NCI-H69 (cell line): ENCODE results near the gene LDLRAD4.

Experiments
- DNase-seq: peaks from one replicate; lab custom pipeline; 2025; lab: John Stamatoyannopoulos, UW

Gene LDLRAD4

DNA sequence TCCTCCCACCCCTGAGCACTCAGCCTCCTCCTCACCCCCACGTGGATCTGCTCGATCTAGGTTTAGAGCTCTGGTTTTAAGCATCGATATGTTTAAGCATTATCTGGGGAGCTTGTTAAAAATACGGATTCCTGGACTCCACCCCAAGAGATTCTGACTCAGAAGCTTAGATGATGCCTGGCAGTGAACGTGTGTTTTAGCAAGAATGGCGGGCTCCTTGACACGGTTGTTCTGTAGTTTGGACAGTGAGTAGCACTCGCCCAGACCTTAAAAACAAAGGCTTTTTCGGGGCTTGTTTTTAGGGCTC is 47.3 kb downstream of the LDLRAD4 start:
- no peak for DNase-seq

DNA sequence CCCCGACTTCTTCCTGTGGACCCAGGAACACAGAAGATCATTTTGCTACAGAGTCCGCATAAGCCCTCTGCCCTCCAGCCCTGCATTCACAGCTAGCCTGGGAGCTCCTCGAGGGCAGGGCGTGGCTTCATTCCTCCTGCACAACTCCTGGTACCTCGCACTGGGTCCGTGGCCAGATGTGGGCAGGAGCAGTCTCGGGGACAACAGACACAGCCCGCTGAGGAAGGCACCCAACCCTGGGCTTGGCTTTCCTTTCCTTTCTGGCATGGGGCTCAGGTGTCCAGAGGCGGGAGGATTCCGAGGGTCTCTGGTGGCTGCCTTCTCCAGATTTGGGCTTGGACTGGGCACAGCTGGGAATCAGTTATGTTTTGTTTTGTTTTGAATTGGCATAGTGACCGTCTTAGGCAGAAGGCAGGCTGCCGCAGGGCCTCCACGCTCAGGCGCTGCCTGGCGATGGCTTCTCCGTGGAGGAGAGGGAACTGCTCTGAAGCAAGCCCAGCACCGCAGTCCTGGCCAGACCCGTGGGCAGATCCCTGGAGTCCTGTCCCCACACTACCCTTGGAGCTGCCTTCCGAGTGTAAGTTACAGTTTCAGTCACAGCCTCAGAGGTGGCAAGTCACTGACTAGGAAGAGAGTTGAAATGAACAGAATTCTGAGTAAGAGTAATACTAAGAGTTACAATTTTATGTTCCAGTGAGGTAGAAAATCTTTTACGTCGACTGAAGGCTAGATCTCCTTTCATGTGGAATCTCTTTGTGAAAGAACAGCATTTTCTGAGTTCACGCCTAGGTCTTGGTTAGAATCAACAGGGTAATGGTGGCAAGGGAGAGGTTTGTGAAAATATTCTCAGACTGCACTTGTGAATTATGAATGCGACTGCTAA is 47.9 kb downstream of the LDLRAD4 start:
- peak; percentile 21 for DNase-seq

DNA sequence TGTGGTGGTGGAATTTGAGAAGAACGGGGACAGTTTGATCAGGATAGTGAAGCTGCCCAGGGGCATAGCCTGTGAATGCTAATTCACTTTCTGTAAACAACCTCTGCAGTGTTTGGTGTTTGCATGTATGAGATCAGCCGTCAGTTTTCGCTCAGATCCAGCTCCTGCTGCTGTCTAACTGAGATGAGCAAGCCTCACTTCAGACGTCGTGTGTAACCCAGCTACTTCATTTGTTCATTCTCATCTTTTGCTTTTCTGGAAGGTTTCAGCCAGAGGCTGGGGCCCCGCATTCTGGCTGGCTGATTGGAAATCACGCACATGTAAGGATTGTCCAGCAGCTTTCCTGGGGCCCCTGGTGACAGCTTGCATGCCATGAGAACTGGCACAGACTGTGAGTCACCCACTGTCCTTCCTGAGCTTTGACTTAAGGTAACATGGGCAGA is 48.9 kb downstream of the LDLRAD4 start:
- DNase-seq: peak; percentile 27

DNA sequence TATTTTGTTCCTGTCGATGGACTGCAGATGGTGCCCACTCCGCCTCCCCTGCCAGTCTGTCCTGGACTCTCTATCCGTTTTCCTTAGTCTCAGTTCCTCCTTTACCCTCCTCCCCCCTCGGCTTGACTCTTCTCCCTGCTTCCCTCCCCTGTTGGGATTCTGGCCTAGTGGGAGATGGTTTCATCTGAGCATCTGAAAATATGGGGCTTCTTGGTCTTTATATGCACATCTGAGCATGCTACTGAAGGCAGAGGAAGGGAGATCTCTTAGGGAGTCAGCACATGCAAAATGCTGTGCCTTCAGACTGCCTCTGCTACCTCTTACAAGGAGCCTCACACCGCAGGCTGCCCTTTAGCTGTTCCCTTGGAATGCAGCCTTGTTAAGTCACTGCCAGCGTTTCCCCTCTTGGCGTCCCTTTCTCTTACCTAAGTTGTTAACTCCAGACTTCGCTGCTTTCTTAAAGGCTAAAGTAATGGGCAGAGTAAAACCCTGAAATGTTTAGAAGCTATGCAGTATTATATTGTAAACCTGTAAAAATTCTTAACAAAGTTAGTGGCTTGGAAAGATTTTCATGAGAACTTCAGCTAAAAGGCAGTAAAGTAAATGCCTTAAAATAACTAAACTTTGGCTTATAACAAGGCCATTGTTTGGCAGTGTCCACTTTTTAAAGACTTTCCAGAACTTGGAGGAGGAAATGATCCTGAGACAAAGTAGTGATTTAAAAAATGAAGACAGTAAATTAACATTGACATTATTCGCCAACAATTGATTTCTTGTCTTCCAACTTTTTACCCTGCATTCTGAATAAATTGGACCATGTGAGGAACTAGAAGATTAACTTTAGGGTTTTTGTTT is 49.8 kb downstream of the LDLRAD4 start:
- DNase-seq: no peak

GRCh38 chr18:13269013-13269280 is 50.4 kb downstream of the LDLRAD4 start:
- no peak for DNase-seq

DNA sequence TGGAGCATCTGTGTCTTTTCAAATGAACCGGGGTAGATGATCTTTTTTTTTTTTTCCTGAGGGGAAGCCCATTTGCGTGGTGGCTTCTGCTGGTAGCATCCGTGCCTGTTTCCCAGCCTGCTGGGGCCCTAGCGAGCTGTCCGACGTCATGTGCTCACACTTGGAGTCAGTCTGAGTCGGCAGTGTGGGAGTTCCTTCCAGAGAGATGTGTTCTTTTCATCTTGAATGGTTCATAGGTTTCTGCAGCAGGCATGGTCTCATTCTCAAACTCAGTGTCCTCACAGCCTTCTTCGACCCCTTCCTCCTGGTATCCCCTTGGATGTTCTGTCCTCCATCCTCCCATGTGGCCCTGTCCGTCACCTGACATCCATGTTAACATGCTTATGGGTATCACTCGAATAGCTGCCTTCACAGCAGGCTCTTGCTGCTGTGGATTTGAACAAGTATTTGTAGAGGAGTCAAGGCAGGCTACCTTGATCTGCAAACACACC is 51.0 kb downstream of the LDLRAD4 start:
- DNase-seq: no peak

DNA sequence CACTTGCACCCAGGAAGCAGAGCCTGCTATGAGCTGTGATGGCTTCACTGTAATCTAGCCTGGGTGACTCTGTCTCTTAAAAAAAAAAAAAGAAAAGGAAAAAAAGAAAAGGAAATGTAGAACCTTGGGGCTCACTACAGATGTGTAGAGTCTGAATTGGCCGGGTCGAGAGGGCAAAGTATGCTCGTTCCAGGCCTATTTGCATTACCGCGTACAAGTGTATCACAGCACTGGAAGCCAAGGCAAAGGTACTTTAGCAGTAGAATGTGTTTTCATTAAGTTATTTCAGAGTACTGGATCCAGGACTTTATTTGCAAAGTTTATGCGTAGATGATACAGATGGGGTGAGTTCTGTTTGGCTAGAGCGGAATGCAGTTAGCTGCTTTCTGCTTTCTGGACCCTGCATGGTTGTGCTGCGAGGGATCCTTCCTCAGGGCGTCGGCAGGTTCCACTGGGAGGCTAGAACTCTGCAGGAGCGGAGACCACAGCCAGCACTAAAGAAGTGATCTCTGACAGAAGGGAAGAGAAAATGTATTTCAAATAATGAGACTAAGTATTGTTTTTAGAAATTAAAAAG is 51.8 kb downstream of the LDLRAD4 start:
- no peak for DNase-seq

DNA sequence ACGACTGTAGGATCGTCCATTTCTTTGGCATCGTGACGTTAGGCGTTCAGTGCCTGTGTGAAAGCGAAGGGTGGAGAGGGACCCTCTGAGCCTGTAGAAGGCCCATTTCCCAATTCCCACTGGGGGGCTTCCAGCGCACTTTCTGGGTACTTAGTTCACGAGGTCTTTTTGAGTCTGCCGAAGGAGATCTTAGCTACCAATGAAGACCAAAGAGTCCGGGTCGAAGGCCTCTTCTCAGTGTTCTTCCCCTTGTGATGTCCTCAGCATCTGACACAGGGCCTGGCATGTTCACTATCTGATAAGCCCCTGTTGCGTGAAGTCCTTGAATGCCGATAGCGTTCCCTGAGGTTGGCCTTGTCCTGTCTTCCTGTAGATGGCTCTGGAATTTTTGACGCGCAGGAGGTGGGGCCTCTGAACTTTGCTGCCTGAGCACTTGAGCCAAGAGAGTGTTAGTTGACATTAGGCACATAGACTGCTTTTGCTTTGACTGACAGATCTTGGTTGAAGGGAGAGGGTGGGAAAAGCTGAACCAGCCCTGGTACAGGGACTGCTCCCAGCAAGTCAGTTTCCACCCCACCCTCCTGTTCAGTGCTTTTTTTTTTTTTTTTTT is 52.8 kb downstream of the LDLRAD4 start:
- no peak for DNase-seq

- no peak for DNase-seq
Measured at GRCh38 chr18:13272416-13272815, 53.9 kb downstream of the LDLRAD4 start.

DNA sequence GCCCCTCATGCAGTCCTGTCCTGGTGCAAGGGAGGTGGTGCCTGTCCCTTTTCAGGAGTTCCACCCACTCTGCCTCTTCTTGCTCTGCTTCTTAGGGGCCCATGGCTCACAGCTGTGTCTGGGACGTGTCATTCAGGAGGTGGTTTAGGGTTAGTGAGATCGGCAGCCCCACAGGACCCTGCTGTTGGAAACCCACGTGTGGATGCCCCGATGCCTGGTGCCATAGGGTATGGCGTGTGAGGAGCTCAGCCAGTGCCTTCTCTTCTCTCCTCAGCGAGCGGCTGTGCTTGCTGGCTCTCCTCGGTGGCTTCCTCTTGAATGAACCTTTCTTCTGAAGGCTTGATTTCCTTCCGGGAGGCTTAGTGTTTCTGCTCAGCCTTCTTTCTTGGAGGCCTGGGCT is 55.2 kb downstream of the LDLRAD4 start:
- DNase-seq: no peak

- DNase-seq: no peak
Measured at GRCh38 chr18:13275075-13275474, 56.5 kb downstream of the LDLRAD4 start.

DNA sequence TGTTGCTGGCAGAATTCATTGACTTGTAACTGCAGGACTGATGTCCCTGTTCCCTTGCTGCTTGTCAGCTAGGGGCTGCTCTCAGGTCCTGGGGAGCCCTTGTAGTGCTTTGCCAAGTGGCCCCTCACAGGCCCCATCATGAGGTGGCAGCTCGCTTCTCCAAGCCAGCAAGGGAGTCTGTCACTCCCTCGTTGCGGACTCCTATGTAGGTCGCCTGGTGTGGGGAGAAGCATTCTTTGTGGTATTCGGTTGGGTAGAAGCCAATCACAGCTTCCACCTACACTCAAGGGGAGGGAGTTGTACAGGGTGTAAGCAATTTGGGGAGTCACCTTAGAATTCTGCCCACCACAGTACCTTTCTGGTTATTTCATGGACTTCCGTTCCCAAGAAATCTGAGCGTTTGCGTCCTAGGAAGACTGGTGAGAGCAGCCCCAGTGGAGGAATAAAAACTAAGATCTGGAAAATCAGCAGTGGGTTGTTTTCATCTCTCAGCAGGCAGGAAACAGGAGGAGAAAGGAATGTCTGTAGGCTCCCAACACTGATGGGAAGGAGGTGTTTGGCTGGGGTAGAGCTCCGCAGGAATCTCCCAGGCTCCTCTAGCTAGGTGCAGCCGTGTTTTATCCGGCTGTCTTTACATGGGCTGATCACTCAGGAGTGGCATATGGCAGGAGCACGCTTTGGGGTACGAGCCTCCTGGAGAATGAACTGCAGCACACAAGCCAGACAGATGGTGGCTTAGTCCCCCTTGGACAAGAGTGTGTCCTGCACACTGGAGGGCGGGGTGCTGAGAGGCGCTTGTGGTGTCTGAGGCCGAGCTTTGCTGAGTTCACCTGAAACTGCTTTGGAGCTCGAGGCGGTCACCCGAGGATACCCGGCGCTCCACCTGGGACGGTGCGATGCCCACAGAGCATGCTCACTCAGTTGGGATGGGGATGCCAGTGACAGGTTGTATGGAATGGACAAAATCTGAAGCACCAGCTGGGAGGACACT is 58.3 kb downstream of the LDLRAD4 start:
- no peak for DNase-seq

- no peak for DNase-seq
Measured at GRCh38 chr18:13278062-13278630, 59.6 kb downstream of the LDLRAD4 start.

DNA sequence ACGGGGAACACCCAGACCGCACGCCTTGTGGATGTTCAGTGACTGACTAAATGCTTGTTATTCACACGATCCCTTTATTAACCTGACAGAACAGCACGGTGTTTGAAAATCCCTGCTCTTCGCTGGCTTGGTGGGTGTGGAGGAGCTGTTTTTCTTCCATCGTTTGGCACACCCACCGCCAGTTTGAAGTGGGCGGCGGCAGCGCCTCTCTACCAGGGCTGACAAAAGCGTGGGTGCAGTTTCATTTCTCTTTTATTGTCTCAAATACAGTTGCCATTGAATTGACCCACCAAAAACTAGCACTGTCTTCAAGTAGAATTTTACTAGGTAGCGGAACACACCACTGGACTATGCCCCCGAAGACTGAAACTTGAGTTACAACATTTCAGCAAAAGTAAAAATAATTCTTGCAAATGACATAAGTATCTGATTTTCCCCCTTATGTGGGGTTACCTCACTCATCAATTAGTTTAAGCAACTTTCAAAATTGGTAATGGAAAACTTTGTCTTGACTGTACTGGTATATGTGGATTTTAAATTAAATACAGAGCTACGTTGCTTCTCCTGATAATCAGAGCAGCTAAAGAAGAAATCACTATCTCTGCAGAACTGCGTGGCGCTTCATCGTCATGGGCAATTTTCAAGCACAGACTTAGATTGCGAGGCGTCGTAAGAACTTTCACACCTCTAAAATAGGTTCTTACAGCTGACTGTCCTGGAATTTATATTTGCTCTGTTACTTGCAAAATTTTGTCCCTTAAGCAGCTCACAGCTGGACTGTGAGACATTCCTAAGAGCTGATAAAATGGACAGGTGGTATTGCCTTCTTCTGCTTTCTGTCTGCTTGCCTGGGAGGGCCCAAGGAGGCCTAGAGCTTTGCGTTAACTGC is 60.9 kb downstream of the LDLRAD4 start:
- no peak for DNase-seq

GRCh38 chr18:13280070-13280795 is 61.7 kb downstream of the LDLRAD4 start:
- no peak for DNase-seq

GRCh38 chr18:13281406-13281805 is 62.8 kb downstream of the LDLRAD4 start:
- no peak for DNase-seq

- DNase-seq: no peak
Measured at GRCh38 chr18:13283746-13284145, 65.2 kb downstream of the LDLRAD4 start.

DNA sequence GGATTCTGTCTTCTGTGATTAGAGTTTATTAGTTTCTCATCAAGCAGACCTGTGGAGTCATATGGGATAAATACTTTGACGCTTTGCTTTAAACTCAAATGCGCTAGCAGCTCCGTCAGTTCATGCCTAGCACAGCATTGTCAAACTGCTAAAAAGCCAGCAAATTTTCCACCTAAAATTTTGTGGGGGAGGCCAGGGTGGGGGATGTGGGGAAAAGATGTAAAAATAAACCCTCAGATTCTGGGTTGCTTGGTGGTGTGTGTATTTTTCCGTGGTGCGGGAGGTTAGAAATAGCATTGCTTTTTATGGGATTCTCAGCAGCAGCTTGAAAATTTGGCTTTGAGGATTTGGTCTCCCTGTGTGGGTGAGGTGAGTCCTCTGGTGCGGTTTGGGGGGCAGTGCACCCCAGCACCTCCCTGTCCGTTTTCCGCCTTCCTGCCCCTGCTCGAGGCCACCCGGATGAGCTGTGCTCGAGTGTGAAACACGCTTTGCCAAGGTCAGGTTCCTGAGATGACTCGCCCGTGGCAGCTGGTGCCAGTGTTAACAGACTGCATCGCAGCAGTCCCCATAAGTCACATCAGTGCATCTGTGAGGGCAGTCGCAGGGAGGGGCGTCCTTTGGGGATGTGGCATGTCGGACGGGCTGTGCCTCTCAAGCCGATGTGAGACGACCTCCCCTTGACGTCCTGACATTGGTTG is 65.9 kb downstream of the LDLRAD4 start:
- DNase-seq: no peak

DNA sequence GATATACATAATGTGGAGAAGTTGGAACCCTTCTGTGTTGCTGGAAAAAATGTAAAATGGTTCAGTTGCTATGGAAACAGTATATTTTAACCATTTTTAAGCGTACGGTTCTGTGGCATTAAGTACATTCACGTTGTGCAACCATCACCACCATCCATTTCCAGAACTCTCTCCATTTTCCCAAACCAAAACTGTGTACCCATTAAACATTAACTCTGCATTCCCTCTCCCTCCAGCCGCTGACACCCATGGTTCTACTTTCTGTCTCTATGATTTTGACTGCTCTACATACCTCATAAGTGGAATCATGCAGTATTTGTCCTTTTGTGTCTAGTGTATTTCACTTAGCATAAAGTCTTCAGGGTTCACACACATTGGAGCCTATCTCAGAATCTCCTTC is 67.3 kb downstream of the LDLRAD4 start:
- no peak for DNase-seq
